ENCODE data around the gene KCNK5. TPM values are rescaled to one million over a fixed set of nuclear protein-coding genes. Genes with fewer than 3 reads are reported as not detected.

The KCNK5 gene
- total RNA-seq, 4 donors from 2014 or later = 6.2 to 9.2 (median 7.4) TPM

- no peaks in the 10 kb centered on the region for H3K36me3 ChIP-seq
- no peak overlapping the region for H3K27ac ChIP-seq (replicated peaks in 1 of 4)
- H3K27me3 ChIP-seq = peaks cover 0 to 7% (median 0%) of the 10 kb centered on the region in 4 donors
- peaks cover 0 to 10% (median 0%) of the 10 kb centered on the region in 4 donors for H3K4me1 ChIP-seq
- 74% methylated on average over 11 of the region's 12 CpGs for WGBS
- H3K4me3 ChIP-seq = no peak overlapping the region
- no peaks in the 10 kb centered on the region for H3K9me3 ChIP-seq
- no peak for DNase-seq (ENCODE audit: extremely low spot score)
- TF ChIP-seq, protein P1, sequence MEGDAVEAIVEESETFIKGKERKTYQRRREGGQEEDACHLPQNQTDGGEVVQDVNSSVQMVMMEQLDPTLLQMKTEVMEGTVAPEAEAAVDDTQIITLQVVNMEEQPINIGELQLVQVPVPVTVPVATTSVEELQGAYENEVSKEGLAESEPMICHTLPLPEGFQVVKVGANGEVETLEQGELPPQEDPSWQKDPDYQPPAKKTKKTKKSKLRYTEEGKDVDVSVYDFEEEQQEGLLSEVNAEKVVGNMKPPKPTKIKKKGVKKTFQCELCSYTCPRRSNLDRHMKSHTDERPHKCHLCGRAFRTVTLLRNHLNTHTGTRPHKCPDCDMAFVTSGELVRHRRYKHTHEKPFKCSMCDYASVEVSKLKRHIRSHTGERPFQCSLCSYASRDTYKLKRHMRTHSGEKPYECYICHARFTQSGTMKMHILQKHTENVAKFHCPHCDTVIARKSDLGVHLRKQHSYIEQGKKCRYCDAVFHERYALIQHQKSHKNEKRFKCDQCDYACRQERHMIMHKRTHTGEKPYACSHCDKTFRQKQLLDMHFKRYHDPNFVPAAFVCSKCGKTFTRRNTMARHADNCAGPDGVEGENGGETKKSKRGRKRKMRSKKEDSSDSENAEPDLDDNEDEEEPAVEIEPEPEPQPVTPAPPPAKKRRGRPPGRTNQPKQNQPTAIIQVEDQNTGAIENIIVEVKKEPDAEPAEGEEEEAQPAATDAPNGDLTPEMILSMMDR (IDR thresholded peaks at IDR 0.05) = no peak
- TF ChIP-seq POLR2AphosphoS5 (IDR thresholded peaks at IDR 0.05) (no peak), POLR2A (IDR thresholded peaks at IDR 0.05; ENCODE audit: low read depth) (no peak)
- intact Hi-C loops (cut with DNase I) = no loop called here
These were observed 25.7 kb downstream of the KCNK5 start for GRCh38 chr6:39203436-39204159.

DNA sequence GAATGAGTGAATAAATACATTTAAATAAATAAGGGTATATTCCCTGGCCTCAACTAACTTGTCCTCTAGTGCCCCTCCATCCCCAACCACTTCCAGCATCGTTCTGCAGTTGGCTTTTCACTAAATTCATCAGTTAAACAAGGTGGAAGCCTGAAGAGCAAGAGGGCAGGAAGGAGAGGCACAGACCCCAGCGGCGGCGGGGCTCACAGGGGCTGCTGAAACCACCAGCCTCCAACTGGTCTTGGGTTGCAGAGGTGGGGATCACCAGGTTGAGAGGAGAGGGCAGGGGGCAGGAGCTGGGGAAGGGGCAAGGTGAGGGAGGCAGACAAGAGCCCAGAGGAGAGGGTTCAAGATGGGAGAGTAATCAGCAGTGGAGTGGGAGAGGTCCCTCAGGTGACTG is 27.1 kb downstream of the KCNK5 start:
- H3K36me3 ChIP-seq = no peaks in the 10 kb centered on the region
- peaks cover 0 to 7% (median 0%) of the 10 kb centered on the region in 4 donors for H3K27me3 ChIP-seq
- no peak for TF ChIP-seq EP300 (IDR thresholded peaks at IDR 0.05)
- no peak for TF ChIP-seq POLR2A (IDR thresholded peaks at IDR 0.05; ENCODE audit: low read depth)
- TF ChIP-seq, protein P1 (IDR thresholded peaks at IDR 0.05) = no peak
- no peak overlapping the region for H3K27ac ChIP-seq (replicated peaks in 1 of 4)
- intact Hi-C loops (cut with DNase I) = no loop called here
- H3K4me3 ChIP-seq = no peak overlapping the region
- DNase-seq (ENCODE audit: extremely low spot score) = no peak
- WGBS = 86% methylated on average over 4 of the region's 4 CpGs
- no peaks in the 10 kb centered on the region for H3K9me3 ChIP-seq
- H3K4me1 ChIP-seq = peaks cover 0 to 7% (median 0%) of the 10 kb centered on the region in 4 donors

DNA sequence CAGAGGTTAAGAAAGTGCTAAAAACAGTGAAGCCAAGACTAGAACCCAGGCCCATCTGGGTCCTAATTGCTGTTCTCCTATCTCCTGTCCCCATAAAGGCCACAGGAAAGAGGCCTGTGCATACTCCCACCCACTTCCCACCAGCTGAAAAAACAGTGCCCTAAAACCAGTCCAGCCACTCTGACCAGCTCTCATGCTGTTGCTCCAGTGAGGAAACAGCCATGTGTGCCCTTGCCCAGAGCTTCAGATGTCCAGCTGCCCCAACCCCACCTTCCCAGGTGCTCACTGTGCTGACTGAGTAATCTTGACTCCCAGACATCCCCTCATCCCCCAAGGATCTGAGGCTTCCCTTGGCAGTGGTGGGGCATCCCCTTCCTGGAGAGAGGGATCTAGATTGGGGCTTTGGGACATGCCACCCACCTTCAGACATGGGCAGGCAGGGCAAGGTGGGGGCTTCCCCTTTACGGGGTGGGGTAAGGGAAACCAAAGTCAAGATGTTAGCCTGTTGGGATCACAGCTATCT is 28.7 kb downstream of the KCNK5 start:
- no peak overlapping the region for H3K27ac ChIP-seq (replicated peaks in 1 of 4)
- no peaks in the 10 kb centered on the region for H3K36me3 ChIP-seq
- intact Hi-C loops (cut with DNase I) = no loop called here
- peaks cover 0 to 6% (median 0%) of the 10 kb centered on the region in 4 donors for H3K4me1 ChIP-seq
- no CpG with 5 or more reads among the region's 1 CpG for WGBS
- TF ChIP-seq EP300 (IDR thresholded peaks at IDR 0.05) (no peak), POLR2AphosphoS5 (IDR thresholded peaks at IDR 0.05) (no peak), POLR2A (IDR thresholded peaks at IDR 0.05; ENCODE audit: low read depth) (no peak)
- TF ChIP-seq, protein P1 (IDR thresholded peaks at IDR 0.05) = no peak
- H3K9me3 ChIP-seq = no peaks in the 10 kb centered on the region
- peaks cover 0 to 7% (median 0%) of the 10 kb centered on the region in 4 donors for H3K27me3 ChIP-seq
- H3K4me3 ChIP-seq = no peak overlapping the region
- DNase-seq (ENCODE audit: extremely low spot score) = no peak

DNA sequence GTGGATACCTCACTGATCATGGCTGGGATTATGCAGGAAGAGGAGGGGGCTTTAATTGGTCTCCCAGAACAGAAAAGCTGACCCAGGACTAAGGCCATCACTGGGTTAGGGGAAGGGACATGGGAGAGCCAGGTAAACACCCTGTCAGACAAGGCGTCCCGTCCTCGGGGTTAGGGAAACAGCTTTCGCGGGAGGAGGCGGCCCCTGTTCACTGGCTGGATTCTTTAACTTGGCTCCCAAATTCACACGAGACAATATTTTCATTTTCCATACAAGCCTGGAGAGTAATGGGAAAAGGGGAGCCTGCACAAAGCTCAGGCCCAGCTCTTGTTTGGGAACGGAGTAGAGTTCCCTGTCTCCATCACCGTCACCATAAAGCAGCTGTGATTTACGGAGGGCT is 29.3 kb downstream of the KCNK5 start:
- Histone ChIP-seq H3K36me3 (no peaks in the 10 kb centered on the region), H3K4me3 (no peak overlapping the region), H3K27ac (replicated peaks in 1 of 4) (no peak overlapping the region), H3K27me3 (peaks cover 0 to 7% (median 0%) of the 10 kb centered on the region in 4 donors), H3K4me1 (peaks cover 0 to 6% (median 0%) of the 10 kb centered on the region in 4 donors), H3K9me3 (no peaks in the 10 kb centered on the region)
- intact Hi-C loops (cut with DNase I) = no loop called here
- 51% methylated on average over 10 of the region's 10 CpGs for WGBS
- TF ChIP-seq, protein P1 (IDR thresholded peaks at IDR 0.05) = no peak
- TF ChIP-seq POLR2A (IDR thresholded peaks at IDR 0.05; ENCODE audit: low read depth) = no peak
- no peak for TF ChIP-seq EP300 (IDR thresholded peaks at IDR 0.05)
- no peak for DNase-seq (ENCODE audit: extremely low spot score)
